ENCODE results near the gene GPR84. TPM values are rescaled to one million over a fixed set of nuclear protein-coding genes. Genes with fewer than 3 reads are reported as not detected.

GPR84 gene
- total and polyA plus RNA-seq, 2 of the 13 experiments (the other 11 are each of a cell fraction or from before 2014, with no cell fraction given): not detected

DNA sequence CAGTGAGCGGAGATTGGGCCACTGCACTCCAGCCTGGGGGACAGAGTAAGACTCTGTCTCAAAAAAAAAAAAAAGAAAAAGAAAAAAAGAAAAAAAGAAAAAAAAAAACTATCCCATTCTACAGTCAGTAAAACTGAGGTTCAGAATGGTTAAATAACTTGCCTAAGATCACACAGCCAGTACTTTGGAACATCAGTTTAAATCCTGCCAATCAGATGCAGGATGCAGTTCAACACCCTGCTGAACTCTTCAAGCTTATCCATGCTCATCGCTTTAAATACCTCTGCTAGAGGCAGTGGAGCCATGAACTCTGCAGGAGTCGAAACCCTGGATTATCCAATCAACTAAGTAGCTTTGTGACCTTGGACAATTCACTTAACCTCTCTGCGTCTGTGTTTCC, 16.9 kb upstream of the GPR84 start:
- H3K4me1 ChIP-seq (ENCODE audit: insufficient read depth, low read length): peaks cover 38% of the 10 kb centered on the region
- intact Hi-C loops (cut with micrococcal nuclease; ENCODE audit: unreplicated experiment) (no loop called here), in situ Hi-C loops (cut with HindIII; ENCODE audit: extremely low pct_ligation_motif_present, low pct_unique_long_range_greater_than_20kb) (no loop called here)
- FAIRE-seq: no peak
- TF ChIP-seq HOXA7 (CRISPR knock-in tag; IDR thresholded peaks at IDR 0.05) (no peak), ZNF234 (CRISPR knock-in tag; conservative IDR thresholded peaks at IDR 0.05) (no peak), ZNF629 (CRISPR knock-in tag; conservative IDR thresholded peaks at IDR 0.05) (0 out of 2 replicates have a peak, but pooled peaks have one; percentile 19), MED1 (CRISPR knock-in tag; IDR thresholded peaks at IDR 0.05) (no peak), ZFP90 (CRISPR knock-in tag; IDR thresholded peaks at IDR 0.05; ENCODE audit: borderline replicate concordance) (no peak), NCOA5 (CRISPR knock-in tag; IDR thresholded peaks at IDR 0.05) (no peak)
- TF ChIP-seq, protein P1, sequence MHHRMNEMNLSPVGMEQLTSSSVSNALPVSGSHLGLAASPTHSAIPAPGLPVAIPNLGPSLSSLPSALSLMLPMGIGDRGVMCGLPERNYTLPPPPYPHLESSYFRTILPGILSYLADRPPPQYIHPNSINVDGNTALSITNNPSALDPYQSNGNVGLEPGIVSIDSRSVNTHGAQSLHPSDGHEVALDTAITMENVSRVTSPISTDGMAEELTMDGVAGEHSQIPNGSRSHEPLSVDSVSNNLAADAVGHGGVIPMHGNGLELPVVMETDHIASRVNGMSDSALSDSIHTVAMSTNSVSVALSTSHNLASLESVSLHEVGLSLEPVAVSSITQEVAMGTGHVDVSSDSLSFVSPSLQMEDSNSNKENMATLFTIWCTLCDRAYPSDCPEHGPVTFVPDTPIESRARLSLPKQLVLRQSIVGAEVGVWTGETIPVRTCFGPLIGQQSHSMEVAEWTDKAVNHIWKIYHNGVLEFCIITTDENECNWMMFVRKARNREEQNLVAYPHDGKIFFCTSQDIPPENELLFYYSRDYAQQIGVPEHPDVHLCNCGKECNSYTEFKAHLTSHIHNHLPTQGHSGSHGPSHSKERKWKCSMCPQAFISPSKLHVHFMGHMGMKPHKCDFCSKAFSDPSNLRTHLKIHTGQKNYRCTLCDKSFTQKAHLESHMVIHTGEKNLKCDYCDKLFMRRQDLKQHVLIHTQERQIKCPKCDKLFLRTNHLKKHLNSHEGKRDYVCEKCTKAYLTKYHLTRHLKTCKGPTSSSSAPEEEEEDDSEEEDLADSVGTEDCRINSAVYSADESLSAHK (CRISPR knock-in tag; IDR thresholded peaks at IDR 0.05; ENCODE audit: borderline replicate concordance): no peak
- no peaks in the 10 kb centered on the region for H3K36me3 ChIP-seq (replicated peaks in 1 of 2; ENCODE audit: control insufficient read depth in 1 of 2, insufficient read depth in 2 of 2, low read length in 2 of 2)
- no peaks in the 10 kb centered on the region for H4K20me1 ChIP-seq (ENCODE audit: insufficient read depth, low read length)
- no peak overlapping the region for H3K4me2 ChIP-seq (ENCODE audit: low read depth, low read length)
- BruUV-seq (replicated peaks): no TSS peak
- 65% methylated on average over 4 of the region's 4 CpGs for WGBS (ENCODE audit: low lambda C conversion rate)
- H3K9me3 ChIP-seq (ENCODE audit: low read length): no peaks in the 10 kb centered on the region
- peaks cover 2 to 20% of the 10 kb centered on the region in 2 experiments; a peak in 3 of 5 replicates for H3K27me3 ChIP-seq (ENCODE audit: control insufficient read depth in 1 of 2, insufficient read depth in 2 of 2, low read length in 2 of 2)
- ChIA-PET POLR2A (no interaction called here), CTCF (ENCODE audit: low intra/inter-chr PET ratio, low total read pairs) (no interaction called here)
- no peak overlapping the region for H3K4me3 ChIP-seq (replicated peaks in 1 of 3; ENCODE audit: insufficient read depth in 1 of 3, low read depth in 2 of 3, low read length in 3 of 3)
- no peak overlapping the region for H3K9ac ChIP-seq (ENCODE audit: insufficient read depth, low read depth, low read length)
- ATAC-seq: no peak
- H3K79me2 ChIP-seq (ENCODE audit: insufficient read depth, low read length): no peaks in the 10 kb centered on the region
- DNase-seq (ENCODE audit: low spot score): no peak
- no peak overlapping the region for H3K27ac ChIP-seq (ENCODE audit: extremely low read length, insufficient read depth, low read length)
- no peak overlapping the region for H2AFZ ChIP-seq (ENCODE audit: low read length)
